GM18873 (cell line): ENCODE data around the gene MITF.
"Not testable (repeated sequence)": the region's sequence is repeated elsewhere in the genome, so short reads cannot be mapped to it uniquely, and the experiment has no call there.

ENCODE experiments used
- ATAC-seq: cut with Tn5 transposase; IDR thresholded peaks from one replicate; pipeline ENCODE4 v1.9.1; 2021; ENCODE audit warnings: mild to moderate bottlenecking, moderate library complexity, moderate number of reproducible peaks; ENCODE audit not compliant: unreplicated experiment, low FRiP score

The MITF gene

DNA sequence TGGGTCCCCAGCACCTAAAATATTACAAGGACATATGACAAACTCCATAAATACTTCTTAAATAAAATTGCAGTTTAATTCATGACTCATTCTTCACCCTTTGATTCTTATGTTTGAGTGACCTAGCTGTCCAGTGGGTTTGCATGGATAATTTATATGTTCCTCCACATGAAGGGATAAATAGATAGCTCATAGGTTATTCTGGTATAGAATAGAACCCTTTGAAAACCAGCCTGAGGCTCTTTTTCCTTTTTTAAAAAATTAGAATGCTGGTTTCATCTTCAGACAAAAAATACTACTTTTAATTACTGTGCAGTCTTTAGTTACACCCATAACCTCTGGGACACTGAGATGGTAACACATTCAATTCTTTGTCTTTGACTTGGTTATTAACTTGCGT, 163.1 kb downstream of the MITF start:
- ATAC-seq: no peak

DNA sequence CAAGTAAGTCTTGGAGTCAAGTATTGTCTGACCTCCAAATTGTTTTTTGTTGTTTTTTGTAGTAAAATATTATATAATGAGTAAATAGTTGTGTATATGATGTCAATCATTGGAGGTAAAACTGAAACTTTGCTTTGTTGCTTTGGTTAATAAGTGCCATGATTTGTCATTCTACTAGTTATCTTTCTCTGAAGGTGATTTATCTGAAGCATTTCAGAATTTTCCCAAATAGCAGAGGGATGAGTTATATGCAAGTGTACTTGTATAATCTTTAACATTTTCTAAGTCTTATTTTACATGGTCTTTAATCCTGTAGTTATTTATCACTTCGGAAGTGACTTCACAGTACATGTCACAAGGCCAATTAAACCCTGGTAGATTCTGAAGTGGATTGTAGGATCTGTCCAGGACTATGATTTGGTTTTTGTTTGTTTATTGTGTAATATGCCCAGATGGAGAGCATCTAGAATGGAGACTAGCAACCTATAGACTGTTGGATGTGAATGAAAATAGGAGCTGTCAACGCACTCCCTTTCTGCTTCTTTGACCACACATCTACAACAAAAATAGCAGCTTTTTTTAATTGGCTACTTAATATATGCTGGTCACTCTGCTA, 167.2 kb downstream of the MITF start:
- no peak for ATAC-seq

DNA sequence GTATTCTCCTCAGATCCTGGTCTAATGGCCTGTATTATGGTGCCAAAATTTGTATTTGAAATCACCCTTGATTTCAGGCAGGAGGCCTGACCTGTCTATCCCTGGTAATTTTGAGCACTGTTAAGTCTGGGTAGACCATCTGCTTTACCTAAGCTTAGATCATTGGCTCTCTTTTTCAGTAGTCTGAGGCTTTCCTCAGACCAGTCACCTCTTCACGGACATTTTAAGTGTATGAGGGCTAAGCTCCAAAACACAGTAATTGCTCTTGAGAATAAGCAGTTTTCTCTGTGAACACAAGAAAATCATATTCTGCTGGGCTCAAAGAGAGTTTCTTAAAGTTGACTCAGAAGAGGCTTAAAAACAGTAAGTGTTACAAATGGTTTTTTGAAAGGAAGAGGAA, 168.3 kb downstream of the MITF start:
- no peak for ATAC-seq

DNA sequence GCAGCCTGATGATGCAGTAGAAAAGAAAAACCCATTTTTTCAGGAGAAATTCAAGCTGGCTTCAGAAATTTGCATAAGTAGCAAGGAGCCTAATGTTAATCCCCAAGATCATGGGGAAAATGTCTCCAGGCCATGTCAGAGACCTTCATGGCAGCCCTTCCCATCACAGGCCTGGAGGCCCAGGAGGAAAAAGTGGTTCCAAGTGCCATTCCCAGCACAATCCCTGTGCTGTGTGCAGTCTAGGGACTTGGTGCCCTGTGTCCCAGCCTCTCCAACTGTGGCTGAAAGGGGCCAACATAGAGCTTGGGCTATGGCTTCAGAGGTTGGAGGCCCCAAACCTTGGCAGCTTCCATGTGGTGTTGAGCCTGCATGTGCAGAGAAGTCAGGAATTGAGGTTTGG, 170.6 kb downstream of the MITF start:
- not testable (repeated sequence) for ATAC-seq

DNA sequence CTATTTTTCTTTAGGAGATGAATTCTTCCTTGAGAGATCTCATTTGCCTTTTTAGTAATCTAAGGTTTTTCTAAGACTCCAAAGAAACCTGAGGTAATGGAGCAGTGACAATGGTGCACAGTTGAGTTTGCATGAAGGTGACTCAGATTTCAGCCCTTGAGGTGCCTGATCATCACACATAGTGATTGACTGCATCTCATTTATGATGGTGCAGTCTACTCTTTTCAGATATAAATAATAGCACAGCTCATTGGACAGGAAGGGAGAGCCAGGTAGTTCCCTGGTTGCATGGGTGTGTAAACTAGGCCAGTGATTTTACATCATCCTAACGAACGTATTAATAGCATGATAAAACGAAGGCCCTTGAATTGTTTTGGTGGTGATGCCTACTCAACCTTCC, 174.2 kb downstream of the MITF start:
- ATAC-seq: no peak

DNA sequence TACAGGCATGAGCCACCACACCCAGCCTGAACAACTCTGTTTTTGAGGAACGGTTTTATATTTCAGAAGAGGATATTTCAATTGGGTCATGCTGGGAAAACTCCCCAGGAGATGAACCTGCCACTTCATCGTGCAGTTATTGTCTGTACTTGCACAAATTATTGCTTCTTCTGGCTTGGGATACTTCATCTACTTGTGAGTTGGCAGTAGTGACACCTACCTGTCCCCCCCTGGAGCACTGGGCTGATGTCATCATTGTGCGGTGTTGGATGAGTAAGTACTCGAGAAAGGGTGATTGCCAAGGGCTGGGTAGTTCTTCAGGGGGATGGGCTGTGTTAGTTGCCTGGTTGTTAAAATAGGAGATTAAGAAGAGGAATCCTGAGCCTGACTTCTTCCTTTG, 175.1 kb downstream of the MITF start:
- ATAC-seq: no peak

DNA sequence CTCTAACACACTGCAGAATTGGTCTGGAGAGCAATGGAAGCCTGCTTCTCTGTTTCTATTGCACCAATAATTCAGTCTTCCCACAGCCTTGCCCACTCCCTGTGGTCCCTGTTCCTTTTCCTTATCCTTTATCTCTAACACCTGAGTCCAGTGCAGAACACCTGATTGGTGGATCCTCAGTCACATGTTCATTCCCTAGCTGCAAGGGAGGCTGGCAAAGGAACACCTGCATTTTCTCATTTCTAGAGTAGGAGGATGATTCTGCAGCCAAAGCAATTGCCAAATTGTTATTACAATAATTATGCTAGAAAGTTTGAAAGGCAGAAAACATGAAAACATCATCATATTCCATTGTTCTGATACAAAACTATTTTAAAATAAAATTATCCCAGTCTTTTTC, 176.5 kb downstream of the MITF start:
- no peak for ATAC-seq

DNA sequence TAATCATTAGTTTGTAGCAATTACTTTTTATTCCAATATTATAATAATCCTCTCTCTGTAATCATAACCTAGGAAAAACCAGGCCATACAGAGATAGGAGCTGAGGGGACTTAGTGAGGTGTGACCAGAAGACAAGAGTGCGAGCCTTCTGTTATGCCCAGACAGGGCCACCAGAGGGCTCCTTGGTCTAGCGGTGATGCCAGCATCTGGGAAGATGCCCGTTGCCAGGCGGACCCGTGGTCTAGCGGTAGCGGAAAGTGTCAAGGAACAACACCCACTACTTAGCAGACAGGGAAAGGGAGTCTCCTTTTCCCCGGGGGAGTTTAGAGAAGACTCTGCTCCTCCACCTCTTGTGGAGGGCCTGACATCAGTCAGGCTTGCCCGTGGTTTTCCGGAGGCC, 180.7 kb downstream of the MITF start:
- ATAC-seq: not testable (repeated sequence)

DNA sequence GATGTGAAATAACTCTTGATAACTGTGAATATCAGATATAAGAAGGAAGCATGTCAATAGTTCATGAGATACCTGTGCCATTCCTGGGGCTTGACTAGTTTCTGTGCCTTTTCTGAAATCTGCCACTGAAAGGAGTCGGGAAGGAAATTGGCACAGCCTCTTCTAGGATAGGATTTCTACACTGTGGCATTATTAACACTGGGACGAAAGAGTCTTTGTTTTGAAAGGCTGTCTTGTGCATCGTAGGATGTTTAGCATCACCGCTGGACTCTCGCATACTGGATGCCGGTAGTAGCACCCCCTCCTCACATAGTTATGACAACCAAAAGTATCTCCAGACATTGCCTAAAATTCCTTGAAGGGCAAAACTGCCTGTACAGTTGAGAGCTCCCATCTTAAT, 182.4 kb downstream of the MITF start:
- ATAC-seq: no peak

DNA sequence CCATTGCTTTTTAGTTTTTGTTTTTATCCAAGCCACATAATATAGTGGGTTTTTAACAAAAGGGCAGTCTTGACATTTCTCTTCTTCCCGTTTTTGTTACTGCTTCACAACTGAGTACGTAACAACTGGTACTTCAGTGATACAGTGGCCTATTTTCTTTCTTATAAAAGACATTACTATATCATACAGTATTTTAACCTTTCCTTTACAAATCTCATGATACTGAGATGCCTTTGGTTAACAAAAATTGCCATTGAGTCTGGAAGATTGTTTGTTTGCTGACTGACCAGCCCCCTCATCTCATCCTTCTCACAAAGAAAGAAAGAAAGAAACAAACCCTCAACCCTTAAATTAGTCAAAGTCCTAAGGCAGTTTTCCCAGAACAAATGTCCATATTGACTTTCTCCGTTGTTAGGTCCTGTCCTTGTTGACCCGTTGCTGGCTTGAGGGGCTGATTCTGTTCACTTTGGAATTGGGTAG, 183.3 kb downstream of the MITF start:
- no peak for ATAC-seq

DNA sequence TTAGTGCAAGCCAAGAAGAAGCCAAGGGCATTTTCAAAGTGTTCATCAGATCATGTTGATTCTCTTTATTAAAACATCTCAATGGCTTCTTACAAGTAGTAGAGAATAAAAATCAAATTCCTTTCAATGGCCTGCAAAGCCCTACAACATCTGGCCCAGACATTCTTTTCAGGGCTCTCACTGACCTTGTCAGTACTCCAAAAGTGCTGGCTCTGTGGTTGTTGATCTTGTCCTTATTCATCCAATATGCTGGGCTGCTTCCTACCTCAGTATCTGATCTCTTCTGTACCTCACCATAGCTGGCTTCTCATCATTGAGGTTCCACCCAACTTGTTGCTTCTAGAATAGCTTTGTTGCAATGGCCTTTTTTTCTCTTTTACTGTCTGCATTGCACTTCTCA, 186.2 kb downstream of the MITF start:
- ATAC-seq: no peak

DNA sequence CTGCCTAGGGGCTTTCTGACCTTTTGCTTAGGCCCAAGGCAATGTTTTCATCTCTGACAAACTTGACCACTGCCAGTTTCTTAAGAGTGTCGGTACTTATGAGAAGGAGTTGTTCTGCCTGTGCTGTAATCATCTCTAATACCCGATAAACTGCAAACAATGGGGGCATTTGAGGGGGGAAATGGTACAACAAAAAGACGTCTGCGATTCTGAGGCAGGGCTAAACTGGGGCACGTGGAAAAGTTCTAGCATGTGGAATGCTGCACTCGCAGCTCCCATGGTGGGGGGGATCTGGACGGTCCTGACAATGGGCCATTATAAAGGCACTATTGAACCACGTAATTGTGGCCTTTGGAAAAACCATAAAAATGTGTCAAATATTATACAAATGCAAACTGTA, 187.1 kb downstream of the MITF start:
- ATAC-seq: no peak

DNA sequence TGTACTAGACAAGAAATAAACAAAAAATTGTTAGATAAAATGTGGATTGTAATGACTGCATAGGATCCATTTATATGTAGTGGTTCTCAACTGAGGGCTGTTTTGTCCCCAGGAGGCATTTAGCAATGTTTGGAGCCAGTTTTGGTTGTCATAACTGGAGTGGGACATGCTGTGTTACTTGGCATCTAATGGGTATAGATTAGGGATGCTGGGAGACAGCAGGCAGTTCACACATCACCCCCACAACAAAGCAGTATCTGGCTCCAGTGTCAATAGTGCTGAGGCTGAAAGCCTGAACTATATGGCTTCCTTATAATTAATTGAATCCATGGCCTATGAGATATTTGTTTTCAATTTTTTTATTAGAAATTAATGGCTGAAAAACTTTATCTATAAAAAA, 188.3 kb downstream of the MITF start:
- no peak for ATAC-seq

DNA sequence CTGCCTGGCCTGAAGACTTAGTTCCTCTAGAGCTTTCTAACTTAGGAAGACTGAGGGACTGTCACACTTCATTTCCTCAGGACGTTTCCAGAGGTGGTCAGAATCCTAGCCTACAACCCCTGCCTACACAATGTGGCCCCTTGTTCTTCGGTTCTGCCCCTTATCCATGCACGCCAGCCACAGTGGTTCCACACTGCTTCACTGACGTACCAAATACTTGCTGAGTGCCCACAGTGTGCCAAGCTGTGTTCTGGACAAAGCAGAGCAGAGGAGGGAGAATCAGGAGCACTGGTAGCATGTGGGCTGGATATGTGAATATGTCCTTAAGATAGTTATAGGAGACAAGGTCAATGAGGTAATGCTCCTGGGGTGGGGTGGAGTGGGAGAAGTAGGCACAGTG, 189.8 kb downstream of the MITF start:
- ATAC-seq: no peak

DNA sequence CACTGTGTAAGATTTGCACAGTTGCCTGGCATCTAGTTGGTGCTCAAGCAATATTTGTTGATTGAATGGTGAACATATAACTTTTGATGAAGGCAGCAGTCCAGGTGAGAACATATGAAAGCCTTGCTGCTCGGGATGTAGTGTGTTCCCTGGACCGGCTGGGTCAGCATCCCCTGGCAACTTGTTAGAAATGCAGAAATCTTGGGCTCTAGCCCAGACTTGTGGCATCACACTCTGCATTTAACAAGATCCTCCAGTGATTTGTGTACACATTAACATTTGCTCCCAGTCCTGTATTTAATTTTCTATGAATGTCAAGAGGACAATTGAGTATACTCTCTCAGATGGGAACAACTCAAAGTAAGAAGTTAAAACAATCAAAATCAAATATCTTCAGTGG, 191.3 kb downstream of the MITF start:
- no peak for ATAC-seq

DNA sequence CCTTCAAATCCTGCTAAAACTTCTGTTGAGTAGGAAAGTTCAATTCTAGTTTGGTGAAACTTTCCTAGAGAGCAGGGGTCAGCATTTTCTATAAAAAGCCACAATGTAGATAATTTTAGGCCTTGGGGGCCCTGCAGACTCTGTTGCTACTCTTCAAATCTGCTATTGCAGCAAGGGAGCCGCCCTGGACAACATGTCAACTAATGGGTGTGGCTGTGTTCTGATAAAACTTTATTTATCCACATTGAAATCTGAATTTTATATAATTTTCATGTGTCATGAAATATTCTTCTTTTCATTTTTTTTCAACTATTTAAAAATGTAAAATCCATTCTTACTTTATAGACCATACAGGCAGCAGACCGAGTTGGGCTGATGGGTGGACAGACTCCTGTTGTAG, 192.8 kb downstream of the MITF start:
- ATAC-seq: no peak

DNA sequence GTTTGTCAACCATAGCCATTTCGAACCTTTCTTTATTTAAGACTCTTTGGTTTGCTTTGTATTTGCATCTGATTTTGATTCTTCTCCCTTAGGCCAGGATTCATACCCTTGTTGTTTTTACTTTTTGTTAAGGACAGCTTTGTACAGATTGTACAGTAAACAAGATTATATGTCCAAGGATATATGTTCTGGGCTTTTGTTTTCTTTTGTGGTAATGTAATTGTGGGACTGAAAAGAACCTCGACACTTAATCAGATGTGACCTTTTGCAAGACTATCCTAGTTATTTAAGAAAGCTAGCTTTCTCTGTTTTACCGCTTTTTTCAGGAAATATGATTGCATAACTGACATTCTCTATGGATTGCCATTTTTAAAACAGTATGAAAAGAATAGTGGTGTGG, 193.2 kb downstream of the MITF start:
- no peak for ATAC-seq

DNA sequence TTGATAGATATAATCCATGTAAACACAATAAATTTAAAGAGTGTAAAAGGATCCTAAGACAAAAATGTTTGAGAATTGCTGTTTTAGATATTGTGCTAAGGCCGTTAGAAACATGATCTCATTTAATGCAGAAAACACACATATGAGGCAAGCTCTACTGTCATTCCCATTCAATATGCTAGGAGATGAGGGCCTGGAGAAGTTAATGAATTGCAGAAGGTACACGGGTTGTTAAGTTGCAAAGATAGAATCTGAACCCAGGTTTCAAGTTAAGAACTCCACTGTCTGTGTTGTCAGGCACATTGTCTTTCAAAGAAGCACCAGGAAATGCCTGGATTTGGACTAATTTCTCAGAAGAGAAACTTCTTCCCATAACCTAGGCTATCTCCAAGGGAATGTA, 195.1 kb downstream of the MITF start:
- ATAC-seq: no peak

DNA sequence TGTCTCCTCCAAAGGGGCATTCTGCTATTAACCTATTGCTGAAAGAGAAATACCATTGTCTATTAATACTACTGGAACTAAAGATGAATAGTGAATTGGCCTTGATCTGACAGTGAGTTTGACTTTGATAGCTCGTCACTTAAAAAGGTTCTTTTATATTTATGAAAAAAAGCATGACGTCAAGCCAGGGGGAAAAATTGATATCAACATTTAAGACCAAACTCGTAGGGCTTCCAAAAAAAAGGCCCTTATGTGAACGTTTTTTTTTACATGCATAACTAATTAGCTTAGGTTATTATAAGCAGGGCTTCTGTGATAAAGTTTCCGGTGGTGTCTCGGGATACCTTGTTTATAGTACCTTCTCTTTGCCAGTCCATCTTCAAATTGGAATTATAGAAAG, 197.0 kb downstream of the MITF start:
- ATAC-seq: no peak

DNA sequence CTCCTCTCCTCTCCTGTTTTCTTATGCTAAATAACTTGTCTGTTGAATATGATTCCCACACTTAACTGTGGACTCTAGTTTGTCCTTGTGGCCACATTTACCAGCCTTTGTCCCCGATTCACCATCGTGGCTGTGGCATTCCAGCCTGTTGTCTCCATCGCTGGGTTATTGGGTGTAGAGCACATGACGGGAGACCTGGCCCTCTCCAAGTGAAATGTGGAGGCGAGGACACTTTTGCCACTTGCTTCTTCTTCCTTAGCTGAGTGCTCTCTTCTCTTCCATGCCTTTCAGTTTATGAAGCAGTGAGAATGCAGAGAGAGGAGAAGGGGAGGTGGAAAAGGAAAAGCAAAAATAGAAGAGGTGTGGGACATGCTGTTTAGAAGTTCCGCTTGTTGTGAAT, 198.8 kb downstream of the MITF start:
- no peak for ATAC-seq

DNA sequence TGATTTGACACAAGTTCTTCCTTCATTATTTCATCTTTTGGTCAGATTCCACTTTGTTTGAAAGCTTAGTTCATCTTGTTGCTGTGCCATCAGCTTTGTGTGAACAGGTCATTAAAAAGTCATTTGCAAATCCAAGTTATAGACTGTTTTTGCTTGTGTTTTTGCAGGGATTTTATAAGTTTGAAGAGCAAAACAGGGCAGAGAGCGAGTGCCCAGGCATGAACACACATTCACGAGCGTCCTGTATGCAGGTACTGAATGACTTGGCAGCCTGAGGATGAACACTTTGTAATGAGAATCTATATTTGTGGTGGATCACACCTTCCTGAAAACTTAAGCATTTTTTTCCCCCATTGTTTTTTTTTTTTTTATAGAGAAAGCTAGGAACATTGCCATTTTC, 199.7 kb downstream of the MITF start:
- ATAC-seq: no peak

DNA sequence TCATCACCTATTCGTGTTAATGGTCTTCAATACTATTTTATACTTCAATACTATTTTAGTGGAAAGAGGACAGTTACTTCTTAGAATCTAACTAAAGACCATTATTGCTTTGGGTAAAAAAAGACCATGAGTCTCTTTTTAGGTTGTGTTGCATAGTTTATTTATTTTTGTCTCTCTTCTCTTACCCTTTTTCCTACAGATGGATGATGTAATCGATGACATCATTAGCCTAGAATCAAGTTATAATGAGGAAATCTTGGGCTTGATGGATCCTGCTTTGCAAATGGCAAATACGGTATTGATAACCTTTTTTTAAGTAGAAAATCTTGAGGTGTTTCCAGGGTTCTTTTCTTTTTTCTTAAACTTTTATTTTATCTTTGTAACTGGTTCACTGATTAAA, 201.8 kb downstream of the MITF start:
- ATAC-seq: no peak
